Right lobe of liver (tissue), 6 donors: Measurements from ENCODE around the gene LRP1. TPM values are rescaled to one million over a fixed set of nuclear protein-coding genes. Genes with fewer than 3 reads are reported as not detected.

ENCODE experiments used
- ATAC-seq, 4 donors: fragments of 200-7000 bp; cut with Tn5 transposase; one replicate each; pipeline ENCODE4 v1.9.1; 2020; ENCODE audit warnings: mild to moderate bottlenecking in 4 of 4, moderate library complexity in 4 of 4
- DNase-seq, 3 donors: peaks; one replicate each; pipeline ENCODE4 v3.0.0-alpha.2; 2020
- H3K27ac ChIP-seq, 3 donors: fragments of 200-600 bp; one replicate each; pipeline ENCODE4 v1.8.0; 2022
- H3K27me3 ChIP-seq, 2 donors: fragments of 200-600 bp; one replicate each; pipeline ENCODE4 v1.8.0; 2022
- H3K36me3 ChIP-seq, 4 donors: fragments of 200-600 bp; sonication (generic) in 1 of 4; one replicate each; pipeline versions ENCODE4 v1.5.1 to v1.8.0; 2017 to 2022; ENCODE audit warnings: control low read depth in 1 of 4
- H3K4me1 ChIP-seq, 4 donors: fragments of 200-600 bp; sonication (generic) in 1 of 4; one replicate each; pipeline versions ENCODE4 v1.5.1 to v1.8.0; 2017 to 2022; ENCODE audit warnings: control low read depth in 1 of 4
- H3K4me3 ChIP-seq, 3 donors: fragments of 200-600 bp; one replicate each; pipeline ENCODE4 v1.8.0; 2022
- H3K9me3 ChIP-seq, 4 donors: fragments of 200-600 bp; sonication (generic) in 1 of 4; one replicate each; pipeline versions ENCODE4 v1.5.1 to v1.8.0; 2017 to 2022; ENCODE audit warnings: control low read depth in 1 of 4
- CTCF ChIP-seq, 4 donors: fragments of 200-600 bp in 3 of 4; fragments of 450-650 bp in 1 of 4; IDR thresholded peaks; one replicate each; pipeline versions ENCODE4 v1.5.1 to v1.8.0; 2016 to 2022; ENCODE audit warnings: antibody characterized with exemption in 4 of 4, mild to moderate bottlenecking in 2 of 4
- POLR2A ChIP-seq: fragments of 450-650 bp; IDR thresholded peaks from one replicate; pipeline ENCODE4 v1.6.1; 2017; ENCODE audit warnings: antibody characterized with exemption, mild to moderate bottlenecking
- WGBS: methylation state at CpG from one replicate; pipeline ENCODE4 v1.1.6; 2018; ENCODE audit warnings: low coverage, low lambda C conversion rate; ENCODE audit not compliant: insufficient coverage; ENCODE audit errors: missing lambda C conversion rate; 5-methylcytosine and 5-hydroxymethylcytosine counted together
- intact Hi-C, 2 donors: fragments of 100-400 bp; cut with DNase I; formaldehyde crosslinking; loops; one replicate each; pipeline versions ENCODE4 v1.11.2 to v1.14.1; 2022
- total RNA-seq, 6 experiments: library from RNA; depleted of rRNA in 2 of 6; stranded (reverse); fragments of >200 nt in 2 of 6; fragmentation: NEBNext Ultra II Directional in 3 of 6; extraction: Animal tissue kit (Norgen Biotek cat#: 25700) in 3 of 6; gene quantifications; one replicate each; pipeline versions ENCODE4 v1.1.0 to v1.2.4, GENCODE V29; 2016 to 2023
- donor health status: DM: no; HTN: yes; CAD: no.
- donor health status: DM: no; HTN: no; CAD: no.
- donor health status: DM: no; HTN: no; CAD: no.
- donor health status: DM: no; HTN: yes; CAD: no.
- donor health status: DM: no; HTN: yes; CAD: no.

The LRP1 gene
- total RNA-seq, 6 experiments from 2014 or later: 268 to 387 (median 301) TPM

- no peak for ATAC-seq
- peaks cover 0 to 96% (median 64%) of the 10 kb centered on the region in 4 donors for H3K36me3 ChIP-seq
- H3K4me3 ChIP-seq: no peak overlapping the region
- no peak overlapping the region for H3K27ac ChIP-seq
- no peaks in the 10 kb centered on the region for H3K9me3 ChIP-seq
- 87% methylated on average over 12 of the region's 27 CpGs for WGBS
- intact Hi-C loops: loop anchor here (5.0 kb wide), 2 partner anchors 52 to 57 kb away; partner anchors contain the start of gene LRP1 (in 1 of the 2)
- H3K4me1 ChIP-seq: no peaks in the 10 kb centered on the region
- H3K27me3 ChIP-seq: no peaks in the 10 kb centered on the region
- DNase-seq: peak in 1 of 3 donors; percentile 54
- TF ChIP-seq CTCF (IDR thresholded peaks at IDR 0.05) (no peak), POLR2A (no peak)
Observed at GRCh38 chr12:57179331-57180086, 51.2 kb downstream of the LRP1 start.

DNA sequence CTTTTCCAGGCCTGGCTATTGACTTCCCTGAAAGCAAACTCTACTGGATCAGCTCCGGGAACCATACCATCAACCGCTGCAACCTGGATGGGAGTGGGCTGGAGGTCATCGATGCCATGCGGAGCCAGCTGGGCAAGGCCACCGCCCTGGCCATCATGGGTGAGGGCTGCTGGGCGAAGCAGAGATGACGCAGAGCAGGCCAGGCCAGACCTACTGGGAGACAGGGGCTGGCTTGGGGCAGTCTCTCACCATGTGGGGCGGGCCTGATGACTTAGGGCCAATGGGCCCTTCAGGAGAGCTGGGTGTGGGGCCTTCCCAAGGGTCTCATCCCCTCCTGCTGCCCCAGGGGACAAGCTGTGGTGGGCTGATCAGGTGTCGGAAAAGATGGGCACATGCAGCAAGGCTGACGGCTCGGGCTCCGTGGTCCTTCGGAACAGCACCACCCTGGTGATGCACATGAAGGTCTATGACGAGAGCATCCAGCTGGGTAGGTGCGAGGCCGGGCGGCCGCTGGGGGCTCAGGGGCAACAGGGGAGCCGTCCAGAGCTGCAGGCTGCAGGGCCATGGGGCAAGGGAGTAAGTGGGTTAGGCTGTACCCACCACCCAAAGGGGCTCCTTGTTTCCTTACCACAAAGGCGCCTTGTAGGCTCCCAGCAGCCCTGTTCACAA, 52.2 kb downstream of the LRP1 start:
- no peak for TF ChIP-seq CTCF (IDR thresholded peaks at IDR 0.05)
- TF ChIP-seq POLR2A: no peak
- DNase-seq (peak in 1 of 3 donors; percentile 51), ATAC-seq (no peak)
- WGBS: 90% methylated on average over 2 of the region's 20 CpGs
- Histone ChIP-seq H3K9me3 (no peaks in the 10 kb centered on the region), H3K27ac (no peak overlapping the region), H3K4me1 (no peaks in the 10 kb centered on the region), H3K36me3 (peaks cover 0 to 97% (median 63%) of the 10 kb centered on the region in 4 donors), H3K4me3 (no peak overlapping the region), H3K27me3 (no peaks in the 10 kb centered on the region)
- intact Hi-C loops: loop anchor here (5.0 kb wide), 2 partner anchors 53 to 58 kb away; partner anchors contain the start of gene LRP1 (in 1 of the 2)

DNA sequence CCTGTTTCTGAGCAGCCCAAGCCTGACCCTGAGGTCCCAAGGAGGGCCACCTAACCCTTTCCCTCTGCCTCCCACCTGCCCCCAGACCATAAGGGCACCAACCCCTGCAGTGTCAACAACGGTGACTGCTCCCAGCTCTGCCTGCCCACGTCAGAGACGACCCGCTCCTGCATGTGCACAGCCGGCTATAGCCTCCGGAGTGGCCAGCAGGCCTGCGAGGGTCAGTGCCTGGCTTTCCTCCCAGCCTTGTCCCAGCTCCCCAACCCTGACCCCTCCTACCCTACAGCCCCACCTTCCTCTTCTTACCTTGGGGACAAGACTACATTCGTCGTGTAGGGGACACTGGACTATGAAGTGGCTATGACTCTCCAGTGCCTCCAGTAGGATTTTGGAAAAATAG, 52.8 kb downstream of the LRP1 start:
- Histone ChIP-seq H3K4me1 (no peaks in the 10 kb centered on the region), H3K4me3 (no peak overlapping the region), H3K9me3 (no peaks in the 10 kb centered on the region), H3K36me3 (peaks cover 0 to 97% (median 63%) of the 10 kb centered on the region in 4 donors), H3K27ac (no peak overlapping the region), H3K27me3 (no peaks in the 10 kb centered on the region)
- intact Hi-C loops: loop anchor here (5.0 kb wide), 2 partner anchors 54 to 59 kb away; partner anchors contain the start of gene LRP1 (in 1 of the 2)
- ATAC-seq (no peak), DNase-seq (peak in 1 of 3 donors; percentile 51)
- 61% methylated on average over 5 of the region's 9 CpGs for WGBS
- TF ChIP-seq POLR2A (no peak), CTCF (IDR thresholded peaks at IDR 0.05) (no peak)

DNA sequence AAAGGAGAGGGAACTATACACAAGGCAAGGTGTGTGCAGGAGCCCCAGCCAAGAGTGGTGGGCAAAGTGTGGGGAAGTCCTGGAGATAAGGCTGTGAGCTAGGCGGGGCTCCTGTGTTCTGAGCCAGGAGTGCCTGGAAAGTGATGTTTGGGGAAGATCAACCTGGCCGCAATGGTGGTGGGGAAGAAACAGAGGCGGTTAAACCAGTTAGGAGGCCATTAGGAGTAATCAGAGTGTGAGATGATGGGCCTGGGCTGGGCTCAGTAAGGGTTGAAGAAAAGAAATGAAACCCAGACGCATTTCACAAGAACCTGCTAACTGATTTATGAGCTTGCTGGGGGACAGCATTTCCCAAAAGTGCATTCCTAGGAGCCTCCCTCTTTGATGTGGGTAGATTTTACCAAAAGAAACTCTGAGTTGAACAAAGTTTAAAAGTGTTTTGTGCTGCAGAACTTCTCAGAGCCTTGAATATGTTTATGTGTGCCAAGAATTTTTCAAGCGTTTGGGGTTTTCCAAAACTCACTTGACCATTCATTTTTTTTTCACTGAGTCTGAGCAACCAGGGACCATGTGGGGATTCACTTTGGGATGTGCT, 53.4 kb downstream of the LRP1 start:
- Histone ChIP-seq H3K4me3 (no peak overlapping the region), H3K27ac (no peak overlapping the region), H3K9me3 (no peaks in the 10 kb centered on the region), H3K36me3 (peaks cover 2 to 97% (median 62%) of the 10 kb centered on the region in 4 donors), H3K27me3 (no peaks in the 10 kb centered on the region), H3K4me1 (no peaks in the 10 kb centered on the region)
- ATAC-seq: no peak
- no peak for DNase-seq
- WGBS: 80% methylated on average over 5 of the region's 5 CpGs
- no peak for TF ChIP-seq POLR2A
- intact Hi-C loops: loop anchor here (5.0 kb wide), 2 partner anchors 54 to 59 kb away; partner anchors contain the start of gene LRP1 (in 1 of the 2)
